IMR-90 (cell line): ENCODE measurements around the gene DIP2C.

Experiments used
- BHLHE40 ChIP-seq: fragments of 150-350 bp; IDR thresholded peaks from 2 replicates; pipeline ENCODE4 v1.6.1; 2016; ENCODE audit warnings: mild to moderate bottlenecking, low read depth, low read length
- CEBPB ChIP-seq: IDR thresholded peaks from 2 replicates; pipeline ENCODE4 v1.6.1; 2012; ENCODE audit warnings: low read depth, low read length, improper control_type of control experiment
- FOS ChIP-seq: fragments of 150-350 bp; IDR thresholded peaks from 2 replicates; pipeline ENCODE4 v1.6.1; 2016; ENCODE audit warnings: low read depth, low read length
- MAFK ChIP-seq: IDR thresholded peaks from 2 replicates; pipeline ENCODE4 v1.6.1; 2012; ENCODE audit warnings: low read depth, low read length, improper control_type of control experiment
- MXI1 ChIP-seq: IDR thresholded peaks from 2 replicates; pipeline ENCODE4 v1.6.1; 2012; ENCODE audit warnings: low read depth, mild to moderate bottlenecking, low read length, moderate library complexity, borderline replicate concordance
- NFE2L2 ChIP-seq: fragments of 150-350 bp; IDR thresholded peaks from 2 replicates; pipeline ENCODE4 v1.6.1; 2016; ENCODE audit warnings: low read depth, mild to moderate bottlenecking, low read length
- POLR2A ChIP-seq: IDR thresholded peaks from 2 replicates; pipeline ENCODE4 v1.6.1; 2012; ENCODE audit warnings: mild to moderate bottlenecking, low read depth, low read length
- RAD21 ChIP-seq: IDR thresholded peaks from 2 replicates; pipeline ENCODE4 v1.6.1; 2012; ENCODE audit warnings: low read length, improper control_type of control experiment
- RCOR1 ChIP-seq: IDR thresholded peaks from 2 replicates; pipeline ENCODE4 v1.6.1; 2012; ENCODE audit warnings: mild to moderate bottlenecking, low read length, improper control_type of control experiment; ENCODE audit not compliant: insufficient replicate concordance
- SMC3 ChIP-seq: fragments of 150-350 bp; IDR thresholded peaks from 2 replicates; pipeline ENCODE4 v1.6.1; 2016; ENCODE audit warnings: low read depth, mild to moderate bottlenecking, antibody characterized with exemption, low read length, moderate library complexity
- TF ChIP-seq, protein P1 (sequence below): conservative IDR thresholded peaks from 2 replicates; pipeline ENCODE4 v1.5.1; 2012; ENCODE audit warnings: mild to moderate bottlenecking, low read depth, low read length, improper control_type of control experiment
- TF ChIP-seq, protein P2 (sequence below): fragments of 150-350 bp; IDR thresholded peaks from 2 replicates; pipeline ENCODE4 v1.6.1; 2017; ENCODE audit warnings: mild to moderate bottlenecking, antibody characterized with exemption, low read length, low read depth
- TF ChIP-seq, protein P3 (sequence below): fragments of 150-350 bp; IDR thresholded peaks from 2 replicates; pipeline ENCODE4 v1.6.1; 2016; ENCODE audit warnings: low read depth, mild to moderate bottlenecking, low read length, moderate library complexity, borderline replicate concordance

DNA sequence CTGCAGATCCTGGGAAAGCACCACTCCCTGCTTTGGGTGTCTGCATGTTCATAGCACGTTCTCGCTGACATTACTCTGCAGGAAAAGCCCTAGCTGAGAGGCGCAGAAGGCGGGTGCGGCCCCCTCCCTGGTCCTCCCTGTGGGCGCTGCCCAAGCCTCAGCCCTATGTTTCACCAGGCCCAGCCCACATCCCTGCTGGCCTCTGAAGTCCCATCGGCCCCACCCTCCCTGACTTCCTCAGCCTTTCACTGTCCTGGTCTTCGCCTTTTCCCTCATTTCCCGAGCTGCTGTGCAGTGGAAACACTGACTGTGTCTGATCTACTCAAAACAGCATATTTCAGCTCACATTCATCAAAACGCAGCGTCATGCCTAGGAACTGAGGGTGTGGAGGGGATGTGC, 36.3 kb upstream of the DIP2C start:
- TF ChIP-seq, protein P1, sequence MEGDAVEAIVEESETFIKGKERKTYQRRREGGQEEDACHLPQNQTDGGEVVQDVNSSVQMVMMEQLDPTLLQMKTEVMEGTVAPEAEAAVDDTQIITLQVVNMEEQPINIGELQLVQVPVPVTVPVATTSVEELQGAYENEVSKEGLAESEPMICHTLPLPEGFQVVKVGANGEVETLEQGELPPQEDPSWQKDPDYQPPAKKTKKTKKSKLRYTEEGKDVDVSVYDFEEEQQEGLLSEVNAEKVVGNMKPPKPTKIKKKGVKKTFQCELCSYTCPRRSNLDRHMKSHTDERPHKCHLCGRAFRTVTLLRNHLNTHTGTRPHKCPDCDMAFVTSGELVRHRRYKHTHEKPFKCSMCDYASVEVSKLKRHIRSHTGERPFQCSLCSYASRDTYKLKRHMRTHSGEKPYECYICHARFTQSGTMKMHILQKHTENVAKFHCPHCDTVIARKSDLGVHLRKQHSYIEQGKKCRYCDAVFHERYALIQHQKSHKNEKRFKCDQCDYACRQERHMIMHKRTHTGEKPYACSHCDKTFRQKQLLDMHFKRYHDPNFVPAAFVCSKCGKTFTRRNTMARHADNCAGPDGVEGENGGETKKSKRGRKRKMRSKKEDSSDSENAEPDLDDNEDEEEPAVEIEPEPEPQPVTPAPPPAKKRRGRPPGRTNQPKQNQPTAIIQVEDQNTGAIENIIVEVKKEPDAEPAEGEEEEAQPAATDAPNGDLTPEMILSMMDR: no peak
- TF ChIP-seq RAD21 (no peak), BHLHE40 (no peak), FOS (no peak), MXI1 (no peak), RCOR1 (no peak), MAFK (no peak), POLR2A (no peak), CEBPB (no peak), SMC3 (no peak), NFE2L2 (no peak)
- TF ChIP-seq, protein P2, sequence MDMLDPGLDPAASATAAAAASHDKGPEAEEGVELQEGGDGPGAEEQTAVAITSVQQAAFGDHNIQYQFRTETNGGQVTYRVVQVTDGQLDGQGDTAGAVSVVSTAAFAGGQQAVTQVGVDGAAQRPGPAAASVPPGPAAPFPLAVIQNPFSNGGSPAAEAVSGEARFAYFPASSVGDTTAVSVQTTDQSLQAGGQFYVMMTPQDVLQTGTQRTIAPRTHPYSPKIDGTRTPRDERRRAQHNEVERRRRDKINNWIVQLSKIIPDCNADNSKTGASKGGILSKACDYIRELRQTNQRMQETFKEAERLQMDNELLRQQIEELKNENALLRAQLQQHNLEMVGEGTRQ: no peak
- TF ChIP-seq, protein P3, sequence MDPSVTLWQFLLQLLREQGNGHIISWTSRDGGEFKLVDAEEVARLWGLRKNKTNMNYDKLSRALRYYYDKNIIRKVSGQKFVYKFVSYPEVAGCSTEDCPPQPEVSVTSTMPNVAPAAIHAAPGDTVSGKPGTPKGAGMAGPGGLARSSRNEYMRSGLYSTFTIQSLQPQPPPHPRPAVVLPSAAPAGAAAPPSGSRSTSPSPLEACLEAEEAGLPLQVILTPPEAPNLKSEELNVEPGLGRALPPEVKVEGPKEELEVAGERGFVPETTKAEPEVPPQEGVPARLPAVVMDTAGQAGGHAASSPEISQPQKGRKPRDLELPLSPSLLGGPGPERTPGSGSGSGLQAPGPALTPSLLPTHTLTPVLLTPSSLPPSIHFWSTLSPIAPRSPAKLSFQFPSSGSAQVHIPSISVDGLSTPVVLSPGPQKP: no peak
